Umbilical cord (tissue), 2 donors: ENCODE measurements around the gene SAA1. TPM values are rescaled to one million over a fixed set of nuclear protein-coding genes. Genes with fewer than 3 reads are reported as not detected.
"Not testable (repeated sequence)": the region's sequence is repeated elsewhere in the genome, so short reads cannot be mapped to it uniquely, and the experiment has no call there.

ENCODE experiments used
- DNase-seq: peaks from one replicate; pipeline ENCODE4 v3.0.0-alpha.2; 2015; ENCODE audit warnings: low spot score
- total RNA-seq: library from RNA; depleted of rRNA; stranded (reverse); fragments of >200 nt; gene quantifications from one replicate; pipeline ENCODE4 v1.2.3, GENCODE V29; 2014; ENCODE audit warnings: low replicate concordance; ENCODE audit not compliant: insufficient read depth

SAA1 gene
- total RNA-seq = not detected

- DNase-seq = no peak
These were observed at the start of gene SAA1 for GRCh38 chr11:18265949-18266348. Gene SAA1, plus strand, starts transcription at chr11:18266264. Its CDS starts 624 bp downstream, at chr11:18266888.

DNA sequence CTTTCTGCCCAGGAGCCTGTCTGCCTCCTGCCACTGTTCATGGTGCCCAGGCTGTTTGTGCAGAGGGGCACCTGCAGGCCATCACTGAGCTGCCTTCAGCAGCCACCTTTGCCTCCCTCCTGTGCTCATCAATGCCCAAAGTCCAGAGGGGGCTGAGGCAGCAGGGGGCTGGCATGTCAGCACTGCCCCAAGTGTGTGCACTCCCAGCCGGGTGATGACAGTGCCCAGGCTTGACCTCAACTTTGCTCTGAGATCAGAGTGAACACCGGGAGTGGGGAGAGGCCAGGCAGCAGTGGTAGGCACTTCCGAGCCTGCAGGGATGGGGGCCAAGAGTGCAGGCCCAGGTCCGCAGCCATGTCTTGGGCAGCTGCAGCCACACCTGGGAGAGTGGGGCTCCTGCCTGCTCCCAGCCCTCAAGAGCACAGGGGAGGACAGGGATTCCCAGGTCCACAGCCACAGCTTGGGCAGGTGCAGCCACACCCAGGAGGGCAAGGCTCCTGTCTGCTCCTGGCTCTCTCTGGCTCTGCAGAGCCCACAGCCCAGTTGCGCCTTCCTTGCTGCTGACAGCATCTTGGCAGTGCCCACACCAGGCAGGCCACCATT, 44.7 kb upstream of the SAA1 start:
- DNase-seq = no peak

DNA sequence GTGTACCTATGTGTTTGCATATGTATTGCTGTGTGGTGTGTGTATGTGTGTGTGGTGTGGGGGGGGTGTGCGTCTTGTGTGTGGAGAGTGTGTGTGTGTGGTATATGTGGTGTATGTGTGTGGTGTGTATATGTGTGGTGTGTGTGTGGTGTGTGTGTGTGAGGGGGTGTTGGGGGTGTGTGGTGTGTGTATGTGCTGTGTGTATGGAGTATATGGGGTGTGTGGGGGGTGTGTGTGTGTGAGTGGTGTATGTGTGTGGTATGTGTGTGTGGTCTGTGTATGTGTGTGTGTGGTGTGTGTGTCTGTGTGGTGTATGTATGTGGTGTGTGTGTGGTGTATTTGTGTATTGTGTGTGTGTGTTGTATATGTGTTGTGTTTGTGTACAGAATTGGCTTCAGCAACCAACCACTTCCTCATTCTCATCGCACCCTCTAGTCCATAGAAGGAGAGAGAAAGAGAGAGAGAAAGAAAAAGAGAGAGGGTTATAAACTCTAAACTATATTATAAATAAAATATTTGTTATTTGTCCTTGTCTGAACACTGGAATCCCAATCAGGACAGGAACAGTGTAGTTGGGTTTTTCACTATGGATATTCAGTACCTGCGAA, 43.1 kb upstream of the SAA1 start:
- no peak for DNase-seq

DNA sequence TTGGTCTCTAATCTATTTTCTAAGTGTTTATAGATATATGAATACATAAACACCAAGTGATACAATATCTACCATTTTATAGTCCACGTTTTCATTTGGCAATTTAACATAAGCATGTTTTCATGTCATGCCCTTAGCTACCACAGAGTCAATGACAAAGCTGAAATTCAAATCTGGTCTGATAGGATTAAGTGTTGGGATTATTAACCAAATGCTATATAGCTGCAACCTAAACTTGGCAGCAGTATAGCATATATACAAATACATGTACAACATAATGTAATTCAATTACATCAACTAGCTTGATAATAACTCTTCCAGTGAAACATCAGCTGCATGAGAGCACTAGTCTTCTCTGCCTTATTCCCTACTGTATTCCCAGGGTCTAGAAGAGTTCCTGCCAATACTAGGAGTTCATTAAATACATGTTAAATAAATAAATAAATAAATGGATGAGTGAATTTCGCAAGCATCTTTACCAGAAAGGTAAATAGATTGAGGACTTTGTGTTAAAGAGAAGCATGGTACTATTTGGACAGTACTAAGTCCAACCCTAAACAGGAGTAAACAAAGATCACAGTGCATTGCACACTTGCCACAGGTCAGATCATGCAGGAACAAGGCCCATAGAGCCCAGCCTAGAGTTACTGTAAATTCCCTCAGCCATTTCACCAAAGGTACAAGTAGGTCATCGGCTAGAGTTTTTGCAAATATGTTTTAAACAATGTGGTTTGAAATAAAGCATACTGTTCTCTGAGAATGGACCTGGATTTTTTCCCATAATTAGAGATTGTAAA, 42.3 kb upstream of the SAA1 start:
- no peak for DNase-seq

DNA sequence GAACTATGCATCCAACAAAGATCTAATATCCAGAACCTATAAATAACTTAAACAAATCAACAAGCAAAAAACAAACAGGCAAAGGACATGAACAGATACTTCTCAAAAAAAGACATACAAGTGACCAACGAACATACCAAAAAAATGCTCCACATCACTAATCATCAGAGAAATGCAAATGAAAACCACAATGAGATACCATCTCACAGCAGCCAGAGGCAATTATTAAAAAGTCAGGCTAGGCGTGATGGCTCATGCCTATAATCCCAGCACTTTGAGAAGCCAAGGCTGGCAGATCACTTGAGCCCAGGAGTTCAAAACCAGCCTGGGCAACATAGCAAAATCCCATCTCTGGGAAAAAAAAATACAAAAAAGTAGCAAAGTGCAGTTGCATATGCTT, 40.2 kb upstream of the SAA1 start:
- DNase-seq = no peak

DNA sequence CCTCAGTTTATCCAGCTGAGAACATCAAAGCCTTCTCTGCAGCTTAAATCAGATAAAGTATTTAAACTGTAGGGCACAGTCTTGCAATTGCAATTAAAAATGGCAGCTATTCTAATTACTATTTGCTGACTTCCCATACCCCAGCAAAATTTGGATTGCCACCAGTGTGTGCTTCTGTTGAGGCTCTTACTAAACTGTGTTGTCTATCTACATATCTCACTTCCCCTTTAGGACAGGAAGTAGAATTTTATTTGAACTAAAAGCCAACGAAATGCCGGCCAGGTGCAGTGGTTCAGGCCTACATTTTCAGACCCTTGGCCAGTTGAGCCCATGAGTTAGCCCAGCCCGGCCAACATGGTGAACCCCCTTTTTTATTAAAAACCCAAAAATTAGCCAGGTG, 36.6 kb upstream of the SAA1 start:
- DNase-seq = no peak

- no peak for DNase-seq
These were observed 35.2 kb upstream of the SAA1 start for GRCh38 chr11:18230859-18231258.

- DNase-seq = no peak
These were observed 32.2 kb upstream of the SAA1 start for GRCh38 chr11:18233912-18234311.

DNA sequence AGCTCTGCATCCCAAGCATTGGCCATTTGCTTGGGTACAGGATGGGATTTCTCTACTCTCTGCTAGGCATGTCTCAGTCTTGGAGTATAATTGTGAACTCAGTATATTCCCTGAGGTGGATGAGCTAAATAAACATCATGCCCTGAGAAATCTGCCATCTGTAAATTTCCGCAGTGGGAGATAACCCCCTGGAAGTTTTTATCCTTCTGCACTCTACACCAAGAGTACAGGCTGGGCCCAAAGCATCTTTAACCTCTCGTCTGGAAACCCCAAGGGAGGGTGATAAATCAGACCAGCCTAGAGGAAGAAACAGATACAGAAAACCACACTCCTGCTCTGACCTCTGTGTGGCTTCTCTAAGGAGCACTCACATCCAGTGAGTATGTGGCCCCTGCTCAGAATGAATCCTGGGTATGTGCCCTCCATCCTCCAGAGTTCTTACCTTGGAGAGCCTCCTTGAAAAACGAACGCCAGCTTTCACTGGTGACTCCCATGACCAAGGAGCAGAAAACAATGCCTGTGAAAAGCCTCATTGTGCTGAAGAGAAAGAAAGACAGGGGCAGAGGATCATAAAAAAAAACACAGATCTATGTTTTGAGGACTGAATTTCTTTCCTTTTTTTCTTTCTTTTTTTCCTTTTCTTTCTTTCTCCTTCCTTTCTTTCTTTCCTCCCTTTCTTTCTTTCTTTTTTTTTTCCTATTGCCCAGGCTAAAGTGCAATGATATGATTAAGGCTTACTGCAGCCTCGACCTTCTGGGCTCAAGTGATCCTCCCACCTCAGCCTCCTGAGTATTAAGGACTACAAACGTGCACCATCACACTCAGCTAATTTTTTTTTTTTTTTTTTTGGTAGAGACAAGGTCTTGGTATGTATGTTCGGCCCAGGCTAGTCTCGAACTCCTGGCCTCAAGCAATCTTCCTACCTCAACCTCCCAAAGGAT, 30.4 kb upstream of the SAA1 start:
- DNase-seq = no peak

GRCh38 chr11:18236664-18237356, 29.3 kb upstream of the SAA1 start, which contains the start of gene SAA4:
Gene SAA4, minus strand, starts transcription at chr11:18236802. Its CDS starts 876 bp downstream, at chr11:18235926.
- DNase-seq = no peak

DNA sequence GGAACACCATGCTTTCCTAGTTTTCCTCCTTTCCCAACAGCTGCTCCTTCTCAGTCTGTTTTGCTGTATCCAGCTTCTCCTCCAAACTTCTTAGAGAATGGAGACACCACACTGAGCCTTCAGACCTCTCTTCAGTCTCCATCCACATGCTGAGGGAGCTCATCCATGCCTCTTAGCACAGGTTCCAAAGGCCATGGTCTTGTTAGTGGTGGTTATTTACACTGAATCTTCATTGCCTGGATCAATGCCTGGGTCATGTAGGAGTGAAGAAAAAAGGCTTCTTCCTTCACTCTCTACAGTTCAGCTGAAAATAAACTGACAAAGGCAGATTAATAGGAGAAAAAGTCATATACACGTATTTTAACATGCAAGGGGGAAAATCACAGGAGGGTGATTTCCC, 26.4 kb upstream of the SAA1 start:
- DNase-seq = no peak

DNA sequence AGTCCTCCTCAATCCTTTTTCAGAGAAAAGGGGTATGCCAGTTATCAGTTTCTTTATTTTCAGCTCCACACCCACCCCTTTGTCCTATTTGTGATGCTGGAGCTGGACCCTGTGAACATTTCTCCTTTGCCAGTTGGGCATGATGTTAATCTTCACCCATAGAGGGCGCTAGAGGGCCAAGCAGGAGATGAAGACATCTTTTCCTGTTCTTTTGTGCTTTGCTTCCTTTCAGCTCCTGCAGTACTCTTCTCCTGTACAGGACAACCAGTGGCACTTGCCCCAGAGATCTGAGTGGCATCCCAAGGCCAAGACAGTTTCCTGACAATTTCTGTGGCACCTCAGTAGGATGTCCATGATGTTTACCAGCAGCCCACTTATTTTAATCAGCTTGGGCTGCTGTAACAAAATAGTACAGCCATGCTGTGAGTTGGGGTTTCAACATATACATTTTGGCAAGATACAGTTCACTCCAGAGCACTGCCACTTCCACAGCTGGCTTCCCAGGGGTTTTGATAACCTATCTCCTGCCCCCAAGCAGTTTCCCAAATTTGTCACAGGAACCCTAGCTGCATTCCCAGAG, 22.2 kb upstream of the SAA1 start:
- DNase-seq = peak; percentile 14

DNA sequence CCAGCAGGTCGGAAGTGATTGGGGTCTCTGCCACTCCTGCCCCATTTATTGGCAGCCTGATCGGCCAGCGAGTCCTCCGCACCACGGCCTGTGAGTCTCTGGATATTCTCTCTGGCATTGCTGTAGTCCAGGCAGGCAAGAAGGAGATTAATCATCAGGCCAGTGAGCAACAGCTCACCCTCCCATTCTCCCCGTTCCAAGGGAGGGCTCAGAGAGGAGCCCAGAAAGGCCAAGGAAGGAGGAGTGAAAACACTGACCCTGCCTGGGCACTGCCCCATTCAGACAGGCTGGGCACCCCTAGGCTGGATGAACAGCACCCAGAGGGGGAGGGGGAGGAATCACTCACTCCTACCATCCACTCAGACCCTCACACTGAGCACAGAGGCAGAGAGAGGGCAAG, 20.7 kb upstream of the SAA1 start:
- DNase-seq = no peak

GRCh38 chr11:18246379-18247190, 19.5 kb upstream of the SAA1 start:
- not testable (repeated sequence) for DNase-seq

GRCh38 chr11:18247191-18247581, 18.9 kb upstream of the SAA1 start:
- not testable (repeated sequence) for DNase-seq

GRCh38 chr11:18248561-18248960, 17.5 kb upstream of the SAA1 start, which contains the start of gene SAA2:
Gene SAA2, minus strand, starts transcription at chr11:18248668. Its CDS starts 657 bp downstream, at chr11:18248011.
- DNase-seq = no peak

DNA sequence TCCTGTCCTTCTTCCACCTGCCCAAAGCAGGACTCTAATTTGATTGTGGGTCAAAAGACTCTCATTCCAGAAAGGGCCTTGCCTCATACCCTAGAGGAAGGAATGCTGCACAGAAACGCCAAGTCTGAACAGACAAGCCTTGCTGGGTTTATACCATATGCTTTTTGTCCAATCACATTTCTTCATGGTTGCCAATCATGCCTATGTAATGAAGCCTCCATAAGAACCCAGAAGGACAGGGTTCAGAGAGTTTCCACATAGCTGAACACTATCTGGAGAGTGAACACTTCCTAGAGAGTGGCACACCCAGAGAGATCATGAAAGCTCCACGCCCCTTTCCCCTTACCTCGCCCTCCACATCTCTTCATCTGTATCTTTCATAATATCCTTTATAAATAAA, 12.8 kb upstream of the SAA1 start:
- no peak for DNase-seq

- no peak for DNase-seq
These were observed 12.2 kb upstream of the SAA1 start for GRCh38 chr11:18253778-18254338.

DNA sequence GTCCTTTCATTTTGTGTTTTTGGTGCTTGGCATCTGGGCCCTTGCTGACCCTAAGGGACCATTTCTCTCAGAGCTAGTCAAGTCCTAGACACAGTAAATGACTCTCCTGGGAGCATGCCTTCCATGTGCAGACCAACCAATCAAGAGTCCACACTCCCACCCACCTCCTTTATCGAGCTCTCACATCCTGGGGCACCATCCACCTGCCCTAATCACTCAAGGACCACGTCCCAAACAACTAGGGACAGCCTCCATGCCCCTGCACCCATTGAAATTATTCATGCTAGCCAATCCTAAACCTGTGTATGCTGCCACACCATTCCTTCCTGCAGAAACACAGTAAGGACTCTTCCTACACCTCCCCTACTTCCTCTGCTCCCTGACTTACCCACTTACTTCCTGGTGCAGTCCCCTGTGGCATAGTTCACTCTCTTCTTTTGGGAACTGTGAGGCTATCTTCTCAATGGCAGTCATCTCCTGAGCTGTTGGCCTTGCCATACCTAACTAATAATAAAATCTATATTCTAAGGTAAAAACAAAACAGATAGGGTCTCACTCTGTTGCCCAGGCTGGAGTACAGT, 11.2 kb upstream of the SAA1 start:
- DNase-seq = no peak
